ENCODE measurements around the gene CD40.

DNA sequence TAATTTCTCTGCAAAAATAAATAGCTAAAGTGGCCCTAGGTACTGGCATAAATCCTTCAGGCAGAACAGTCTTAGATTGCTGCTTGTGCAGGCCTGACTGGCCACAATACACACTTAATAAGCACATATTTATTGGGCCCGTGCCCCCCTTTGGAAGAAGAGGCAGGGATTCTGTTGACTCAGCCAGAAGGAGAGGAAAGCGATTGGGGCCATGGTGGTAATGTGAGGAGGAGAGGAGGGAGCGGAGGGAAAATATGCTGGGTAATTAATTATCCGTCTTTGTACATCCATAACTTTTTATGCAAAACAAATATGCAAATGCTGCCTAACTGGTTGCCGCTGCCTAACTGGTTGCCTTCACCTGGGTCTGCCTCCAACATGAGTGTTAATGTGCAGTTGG is 36.2 kb downstream of the CD40 start:
- no peak for TF ChIP-seq CTCF (IDR thresholded peaks at IDR 0.05; ENCODE audit: insufficient read depth, low read length, poor library complexity, severe bottlenecking)
- TF ChIP-seq EZH2phosphoT487 (conservative IDR thresholded peaks at IDR 0.05; ENCODE audit: low read length): no peak
